KBM-7 (cell line): Measurements from ENCODE around the gene SMIM3.

ENCODE experiments used
- DNase-seq: peaks from one replicate; pipeline ENCODE4 v3.0.0-alpha.2; 2015
- in situ Hi-C: fragments of 300-500 bp; cut with MboI; formaldehyde crosslinking; loops from 2 replicates; pipeline ENCODE4 v1.14.3; 2020; ENCODE audit warnings: low sequenced_read_pairs, low pct_unique_long_range_greater_than_20kb, mixed read lengths

Gene SMIM3

GRCh38 chr5:150763023-150763769, 15.4 kb upstream of the SMIM3 start:
- in situ Hi-C loops, result no loop called here
- peak; percentile 97 for DNase-seq

DNA sequence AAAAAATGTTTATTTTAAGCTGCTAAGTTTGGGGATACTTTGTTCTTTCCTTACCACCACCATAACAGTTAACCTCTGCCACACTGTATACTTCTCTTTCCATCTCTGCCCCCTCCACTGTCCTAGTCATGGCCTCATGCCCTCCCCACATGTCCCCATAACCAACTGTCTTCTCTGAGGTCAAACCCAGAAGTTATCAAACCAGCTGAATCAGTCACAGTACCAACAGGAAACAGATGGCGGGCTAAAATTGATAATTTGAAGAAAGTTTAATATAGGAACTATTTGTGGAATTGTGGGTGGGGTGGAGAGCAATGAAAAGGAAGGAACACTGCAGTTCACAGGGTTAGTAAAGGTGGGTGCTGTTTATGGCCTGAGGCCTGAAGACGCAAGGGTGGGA, 14.0 kb upstream of the SMIM3 start:
- in situ Hi-C loops, result no loop called here
- peak; percentile 95 for DNase-seq

DNA sequence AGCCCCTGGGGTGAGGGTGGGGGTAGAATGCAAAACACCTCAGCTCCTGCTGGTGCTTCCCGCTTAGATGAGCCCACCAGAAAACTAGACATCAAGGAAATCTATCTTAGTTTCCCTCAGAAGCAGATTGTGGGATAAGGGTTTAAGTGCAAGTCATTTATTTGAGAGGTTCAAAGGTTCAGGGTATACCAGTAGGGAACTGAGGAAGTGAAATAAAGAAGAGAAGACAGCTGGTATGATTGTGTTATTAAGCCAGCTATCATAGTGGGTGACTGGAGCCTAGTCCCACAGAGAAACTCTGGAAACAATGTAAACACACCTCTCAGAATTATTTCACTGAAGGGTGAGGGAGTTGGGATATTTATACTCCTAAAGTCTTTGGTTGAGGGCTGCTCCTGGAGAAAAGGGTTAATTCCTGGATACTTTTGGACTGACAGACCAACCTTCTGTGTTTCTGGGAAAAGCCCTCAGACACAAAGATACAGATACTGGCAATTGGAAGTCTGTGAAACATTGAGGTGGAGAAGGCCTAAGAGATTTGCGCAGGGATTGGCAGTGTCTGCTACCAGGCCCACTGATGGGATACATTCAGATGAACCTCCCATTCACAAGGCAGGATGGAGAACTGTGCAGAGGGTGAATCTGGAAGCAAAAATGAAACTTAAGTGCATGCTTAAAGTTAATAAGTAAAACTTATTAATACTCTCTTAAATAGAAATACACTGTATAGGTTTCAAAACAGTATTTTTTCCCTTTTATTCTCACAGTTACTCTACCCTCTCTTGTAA, 13.4 kb upstream of the SMIM3 start:
- in situ Hi-C loops, result no loop called here
- DNase-seq, result no peak

- in situ Hi-C loops, result no loop called here
- DNase-seq, result no peak
Observed at GRCh38 chr5:150765799-150766169, 12.8 kb upstream of the SMIM3 start.

- in situ Hi-C loops, result no loop called here
- no peak for DNase-seq
Observed at GRCh38 chr5:150766251-150766650, 12.3 kb upstream of the SMIM3 start.

DNA sequence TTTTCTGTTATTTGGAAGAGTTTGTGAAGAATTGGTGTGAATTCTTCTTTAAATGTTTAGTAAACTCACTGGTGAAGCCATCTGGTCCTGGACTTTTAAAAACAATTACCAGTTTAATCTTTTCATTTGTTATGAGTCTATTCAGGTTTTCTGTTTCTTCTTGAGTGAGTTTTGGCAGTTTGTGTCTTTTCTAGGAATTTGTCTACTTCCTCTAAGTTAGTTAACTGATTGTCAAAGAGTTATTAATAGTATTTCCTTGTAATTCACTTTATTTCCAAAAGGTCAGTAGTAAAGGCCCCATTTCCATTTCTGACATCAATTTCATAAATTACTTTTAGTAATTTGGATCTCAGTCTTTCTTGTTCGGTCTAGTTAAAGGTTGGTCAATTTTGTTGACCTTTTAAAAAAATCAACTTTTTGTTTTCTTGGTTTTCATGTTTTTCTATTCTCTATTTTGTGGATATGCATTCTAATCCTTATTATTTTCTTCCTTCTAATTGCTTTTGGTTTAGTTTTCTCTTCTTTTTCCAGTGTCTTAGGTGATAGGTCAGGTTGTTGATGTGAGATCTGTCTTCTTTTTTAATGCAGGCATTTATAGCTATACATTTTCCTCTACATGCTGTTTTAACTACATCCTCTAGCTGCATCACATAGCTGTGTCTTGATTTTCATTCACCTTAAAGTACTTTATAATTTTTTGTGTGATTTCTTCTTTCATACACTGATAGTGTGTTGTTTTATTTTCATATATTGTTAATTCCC, 7.3 kb upstream of the SMIM3 start:
- in situ Hi-C loops, result no loop called here
- peak; percentile 76 for DNase-seq

- peak; percentile 73 for DNase-seq
- in situ Hi-C loops, result no loop called here
Observed at GRCh38 chr5:150774145-150774544, 4.4 kb upstream of the SMIM3 start.

DNA sequence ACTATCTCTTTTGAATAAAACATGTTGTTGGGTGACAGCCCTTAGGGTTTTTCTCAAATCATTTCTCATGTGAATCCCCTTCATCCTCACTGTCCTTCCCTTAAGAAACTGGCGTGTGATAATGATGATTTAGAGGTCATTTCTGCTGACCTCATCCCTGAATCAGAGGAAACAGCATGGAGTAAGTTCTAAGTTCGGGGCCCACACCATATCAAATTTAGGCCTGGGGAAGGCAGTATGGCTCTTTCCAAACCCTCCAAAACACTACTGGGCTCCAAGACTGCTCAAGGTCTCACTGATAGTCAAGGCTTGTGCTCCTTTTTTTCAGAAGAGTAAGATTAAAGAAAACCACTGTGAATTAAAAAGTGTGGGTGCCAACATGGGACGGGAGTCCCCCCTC, 872 bp upstream of the SMIM3 start:
- in situ Hi-C loops, result no loop called here
- DNase-seq, result no peak

DNA sequence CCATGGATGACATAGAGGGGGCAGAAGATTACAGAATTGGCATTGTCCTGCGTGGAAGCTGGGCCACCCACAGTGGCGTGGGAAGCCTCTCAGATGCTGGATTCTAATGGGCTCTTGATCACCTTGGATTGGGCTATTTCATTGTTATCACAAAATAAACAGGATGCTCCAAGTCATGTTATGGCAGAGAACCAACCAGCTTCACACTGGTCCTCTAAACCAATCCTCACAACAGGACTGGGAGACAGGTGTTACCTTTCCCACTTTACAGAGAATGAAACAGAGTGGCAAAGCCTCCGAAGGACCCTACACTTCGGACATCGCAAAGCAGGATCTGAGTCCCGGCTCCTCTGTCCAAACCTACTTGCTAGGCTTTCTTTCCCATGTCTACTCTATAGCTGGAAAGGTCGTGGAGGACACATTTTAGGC, 455 bp upstream of the SMIM3 start:
- in situ Hi-C loops, result no loop called here
- peak; percentile 52 for DNase-seq

GRCh38 chr5:150779397-150780186, 1.0 kb downstream of the SMIM3 start:
- in situ Hi-C loops, result no loop called here
- no peak for DNase-seq

- in situ Hi-C loops, result no loop called here
- DNase-seq, result peak; percentile 92
Observed at GRCh38 chr5:150780187-150780692, 1.7 kb downstream of the SMIM3 start.

- no peak for DNase-seq
- in situ Hi-C loops, result no loop called here
Observed at GRCh38 chr5:150780816-150781221, 2.3 kb downstream of the SMIM3 start.

DNA sequence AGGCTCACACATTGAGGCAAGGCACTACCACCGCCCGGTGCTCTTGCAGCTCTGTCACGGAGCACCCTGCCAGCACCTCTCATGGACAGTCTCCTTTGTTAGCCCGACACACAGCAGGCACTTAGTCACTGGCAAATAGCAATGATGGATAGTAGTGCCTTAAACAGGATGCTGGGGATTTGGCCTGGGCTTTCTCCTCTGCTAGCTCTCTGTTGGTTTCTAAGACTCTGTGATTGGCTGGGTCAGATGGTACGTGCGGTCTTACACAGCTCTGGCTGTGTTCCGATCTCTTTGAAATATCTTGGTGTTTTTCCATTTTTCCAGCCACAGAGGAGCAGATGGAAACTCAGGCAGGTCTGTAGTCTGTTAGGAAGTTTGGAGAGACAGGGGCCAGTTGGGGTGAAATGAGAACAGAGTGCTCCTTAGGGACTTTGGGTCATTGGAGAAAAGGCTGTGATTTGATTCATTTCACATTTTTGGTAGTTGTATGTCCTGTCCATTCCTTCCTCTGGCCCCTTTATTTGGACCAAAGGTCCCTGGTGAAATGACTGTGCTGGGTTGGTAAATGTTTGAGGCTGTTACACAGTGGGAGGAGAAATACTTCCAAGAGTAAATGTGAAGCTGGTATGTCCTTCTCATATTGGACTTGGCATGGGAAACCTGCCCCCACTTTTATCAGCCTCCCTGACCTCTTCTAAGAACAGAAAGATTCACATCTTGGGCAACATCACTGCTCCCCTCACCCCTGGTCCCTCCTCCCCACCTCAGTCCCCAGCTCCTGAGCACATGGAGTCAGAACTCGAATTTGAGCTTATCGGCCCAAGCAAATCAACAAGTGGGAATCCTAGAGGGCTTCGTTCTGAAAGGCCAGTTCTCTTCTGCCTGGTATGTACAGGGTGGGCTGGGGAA, 3.4 kb downstream of the SMIM3 start:
- in situ Hi-C loops, result no loop called here
- no peak for DNase-seq

- in situ Hi-C loops, result no loop called here
- DNase-seq, result no peak
Observed at GRCh38 chr5:150782850-150783249, 4.3 kb downstream of the SMIM3 start.

- in situ Hi-C loops, result no loop called here
- peak; percentile 99 for DNase-seq
Observed at GRCh38 chr5:150783422-150783928, 4.9 kb downstream of the SMIM3 start.

- no peak for DNase-seq
- in situ Hi-C loops, result no loop called here
Observed at GRCh38 chr5:150785950-150786349, 7.4 kb downstream of the SMIM3 start.

DNA sequence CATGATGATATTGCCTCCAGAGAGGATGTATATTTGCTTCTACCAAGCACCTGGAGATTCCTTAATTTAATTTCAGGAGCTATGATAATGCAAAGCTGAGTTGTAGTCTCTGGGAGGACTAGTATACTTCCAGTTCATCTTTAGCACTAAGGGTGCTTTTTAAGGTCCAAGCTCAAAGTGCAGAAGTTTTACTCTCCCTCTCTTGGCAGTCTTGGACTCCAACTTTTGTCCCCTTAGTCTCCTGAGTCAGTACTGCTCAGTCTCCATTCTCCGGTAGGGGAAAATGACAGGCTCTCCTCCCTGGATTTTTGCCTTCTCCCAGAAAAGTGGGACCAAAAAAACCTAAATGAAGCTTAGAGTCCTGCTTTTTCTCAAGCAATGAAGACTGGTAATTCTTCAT, 8.3 kb downstream of the SMIM3 start:
- no peak for DNase-seq
- in situ Hi-C loops, result no loop called here

DNA sequence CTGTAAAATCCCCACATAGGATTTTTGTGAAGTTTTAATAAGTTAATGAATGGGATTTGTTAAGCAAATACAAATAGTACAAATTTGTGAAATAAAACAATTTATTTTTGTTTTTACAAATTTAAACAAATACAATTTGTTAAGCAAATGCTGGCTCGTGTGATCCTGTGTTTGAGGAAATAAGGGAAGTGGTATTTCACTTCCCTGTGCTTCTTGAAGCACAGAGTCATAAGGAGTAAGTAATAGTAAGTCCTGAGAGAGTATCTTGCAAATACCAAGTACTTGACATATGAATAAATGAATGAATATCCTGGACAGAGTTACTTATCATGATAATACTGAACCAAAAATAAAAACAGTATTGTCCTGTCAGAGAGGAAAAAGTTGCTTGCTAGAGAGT, 9.1 kb downstream of the SMIM3 start:
- DNase-seq, result peak; percentile 64

More for the DNA sequence above, 9.1 kb downstream of the SMIM3 start:
- in situ Hi-C loops, result no loop called here
